ENCODE measurements around the gene ACOXL. TPM values are rescaled to one million over a fixed set of nuclear protein-coding genes. Genes with fewer than 3 reads are reported as not detected.

ACOXL gene
- total RNA-seq, 1 donor, result 0.10 TPM

- Histone ChIP-seq H3K27me3 (ENCODE audit: insufficient read depth, low read length) (no peaks in the 10 kb centered on the region), H3K4me1 (ENCODE audit: insufficient read depth, low read length) (no peaks in the 10 kb centered on the region), H3K9me3 (ENCODE audit: low read depth, low read length) (no peaks in the 10 kb centered on the region), H3K4me3 (ENCODE audit: low read length) (no peak overlapping the region)
Measured at GRCh38 chr2:110919738-110920137, 187.4 kb downstream of the ACOXL start.

- Histone ChIP-seq H3K4me1 (ENCODE audit: insufficient read depth, low read length) (no peaks in the 10 kb centered on the region), H3K9me3 (ENCODE audit: low read depth, low read length) (no peaks in the 10 kb centered on the region), H3K4me3 (ENCODE audit: low read length) (no peak overlapping the region), H3K27me3 (ENCODE audit: insufficient read depth, low read length) (no peaks in the 10 kb centered on the region)
Measured at GRCh38 chr2:110925479-110925878, 193.1 kb downstream of the ACOXL start.

- H3K4me3 ChIP-seq (ENCODE audit: low read length), result no peak overlapping the region
- no peaks in the 10 kb centered on the region for H3K4me1 ChIP-seq (ENCODE audit: insufficient read depth, low read length)
- H3K9me3 ChIP-seq (ENCODE audit: low read depth, low read length), result no peaks in the 10 kb centered on the region
- no peaks in the 10 kb centered on the region for H3K27me3 ChIP-seq (ENCODE audit: insufficient read depth, low read length)
Measured at GRCh38 chr2:110927526-110927925, 195.2 kb downstream of the ACOXL start.

- no peaks in the 10 kb centered on the region for H3K27me3 ChIP-seq (ENCODE audit: insufficient read depth, low read length)
- H3K9me3 ChIP-seq (ENCODE audit: low read depth, low read length), result no peaks in the 10 kb centered on the region
- H3K4me3 ChIP-seq (ENCODE audit: low read length), result no peak overlapping the region
- H3K4me1 ChIP-seq (ENCODE audit: insufficient read depth, low read length), result no peaks in the 10 kb centered on the region
Measured at GRCh38 chr2:110929528-110929927, 197.2 kb downstream of the ACOXL start.

- Histone ChIP-seq H3K9me3 (ENCODE audit: low read depth, low read length) (no peaks in the 10 kb centered on the region), H3K27me3 (ENCODE audit: insufficient read depth, low read length) (no peaks in the 10 kb centered on the region), H3K4me1 (ENCODE audit: insufficient read depth, low read length) (no peaks in the 10 kb centered on the region), H3K4me3 (ENCODE audit: low read length) (no peak overlapping the region)
Measured at GRCh38 chr2:110931648-110932047, 199.3 kb downstream of the ACOXL start.

GRCh38 chr2:110933420-110933819 lies 201.0 kb downstream of the ACOXL start:
- no peaks in the 10 kb centered on the region for H3K9me3 ChIP-seq (ENCODE audit: low read depth, low read length)
- no peaks in the 10 kb centered on the region for H3K4me1 ChIP-seq (ENCODE audit: insufficient read depth, low read length)
- H3K4me3 ChIP-seq (ENCODE audit: low read length), result no peak overlapping the region
- H3K27me3 ChIP-seq (ENCODE audit: insufficient read depth, low read length), result no peaks in the 10 kb centered on the region

GRCh38 chr2:110934948-110935347 lies 202.6 kb downstream of the ACOXL start:
- Histone ChIP-seq H3K4me3 (ENCODE audit: low read length) (no peak overlapping the region), H3K4me1 (ENCODE audit: insufficient read depth, low read length) (no peaks in the 10 kb centered on the region), H3K27me3 (ENCODE audit: insufficient read depth, low read length) (no peaks in the 10 kb centered on the region), H3K9me3 (ENCODE audit: low read depth, low read length) (no peaks in the 10 kb centered on the region)

GRCh38 chr2:110940376-110940910 lies 208.1 kb downstream of the ACOXL start:
- no peaks in the 10 kb centered on the region for H3K4me1 ChIP-seq (ENCODE audit: insufficient read depth, low read length)
- H3K9me3 ChIP-seq (ENCODE audit: low read depth, low read length), result no peaks in the 10 kb centered on the region
- no peak overlapping the region for H3K4me3 ChIP-seq (ENCODE audit: low read length)
- H3K27me3 ChIP-seq (ENCODE audit: insufficient read depth, low read length), result no peaks in the 10 kb centered on the region

- Histone ChIP-seq H3K4me3 (ENCODE audit: low read length) (no peak overlapping the region), H3K9me3 (ENCODE audit: low read depth, low read length) (no peaks in the 10 kb centered on the region), H3K4me1 (ENCODE audit: insufficient read depth, low read length) (no peaks in the 10 kb centered on the region), H3K27me3 (ENCODE audit: insufficient read depth, low read length) (no peaks in the 10 kb centered on the region)
Measured at GRCh38 chr2:110941226-110941625, 208.9 kb downstream of the ACOXL start.

GRCh38 chr2:110943070-110943634 lies 210.8 kb downstream of the ACOXL start:
- H3K4me1 ChIP-seq (ENCODE audit: insufficient read depth, low read length), result peaks cover 19% of the 10 kb centered on the region
- H3K9me3 ChIP-seq (ENCODE audit: low read depth, low read length), result no peaks in the 10 kb centered on the region
- no peak overlapping the region for H3K4me3 ChIP-seq (ENCODE audit: low read length)
- H3K27me3 ChIP-seq (ENCODE audit: insufficient read depth, low read length), result no peaks in the 10 kb centered on the region

- Histone ChIP-seq H3K4me1 (ENCODE audit: insufficient read depth, low read length) (peaks cover 20% of the 10 kb centered on the region), H3K4me3 (ENCODE audit: low read length) (no peak overlapping the region), H3K9me3 (ENCODE audit: low read depth, low read length) (no peaks in the 10 kb centered on the region), H3K27me3 (ENCODE audit: insufficient read depth, low read length) (no peaks in the 10 kb centered on the region)
Measured at GRCh38 chr2:110946902-110947301, 214.5 kb downstream of the ACOXL start.

- Histone ChIP-seq H3K27me3 (ENCODE audit: insufficient read depth, low read length) (no peaks in the 10 kb centered on the region), H3K4me3 (ENCODE audit: low read length) (no peak overlapping the region), H3K4me1 (ENCODE audit: insufficient read depth, low read length) (peaks cover 20% of the 10 kb centered on the region), H3K9me3 (ENCODE audit: low read depth, low read length) (no peaks in the 10 kb centered on the region)
Measured at GRCh38 chr2:110948027-110948674, 215.8 kb downstream of the ACOXL start.

GRCh38 chr2:110950281-110950680 lies 217.9 kb downstream of the ACOXL start:
- Histone ChIP-seq H3K9me3 (ENCODE audit: low read depth, low read length) (no peaks in the 10 kb centered on the region), H3K4me3 (ENCODE audit: low read length) (no peak overlapping the region), H3K27me3 (ENCODE audit: insufficient read depth, low read length) (no peaks in the 10 kb centered on the region), H3K4me1 (ENCODE audit: insufficient read depth, low read length) (peaks cover 20% of the 10 kb centered on the region)

- Histone ChIP-seq H3K9me3 (ENCODE audit: low read depth, low read length) (no peaks in the 10 kb centered on the region), H3K4me3 (ENCODE audit: low read length) (no peak overlapping the region), H3K4me1 (ENCODE audit: insufficient read depth, low read length) (no peaks in the 10 kb centered on the region), H3K27me3 (ENCODE audit: insufficient read depth, low read length) (no peaks in the 10 kb centered on the region)
Measured at GRCh38 chr2:110955045-110955444, 222.7 kb downstream of the ACOXL start.

- Histone ChIP-seq H3K4me1 (ENCODE audit: insufficient read depth, low read length) (no peaks in the 10 kb centered on the region), H3K9me3 (ENCODE audit: low read depth, low read length) (no peaks in the 10 kb centered on the region), H3K4me3 (ENCODE audit: low read length) (no peak overlapping the region), H3K27me3 (ENCODE audit: insufficient read depth, low read length) (no peaks in the 10 kb centered on the region)
Measured at GRCh38 chr2:110955556-110955955, 223.2 kb downstream of the ACOXL start.

GRCh38 chr2:110957293-110957692 lies 224.9 kb downstream of the ACOXL start:
- Histone ChIP-seq H3K9me3 (ENCODE audit: low read depth, low read length) (no peaks in the 10 kb centered on the region), H3K4me1 (ENCODE audit: insufficient read depth, low read length) (no peaks in the 10 kb centered on the region), H3K27me3 (ENCODE audit: insufficient read depth, low read length) (no peaks in the 10 kb centered on the region), H3K4me3 (ENCODE audit: low read length) (no peak overlapping the region)
